GM12878 (cell line): ENCODE measurements around the gene ATXN1. TPM values are rescaled to one million over a fixed set of nuclear protein-coding genes. Genes with fewer than 3 reads are reported as not detected.

Experiments
- ATAC-seq: fragments of 200-7000 bp; cut with Tn5 transposase; 3 replicates; pipeline ENCODE4 v1.9.1; 2020; ENCODE audit warnings: mild to moderate bottlenecking, moderate library complexity
- BruUV-seq: library from RNA; stranded (reverse); fragments of 400-500 nt; replicated peaks from 2 replicates; lab custom pipeline; 2021; lab: Mats Ljungman, UMichigan
- CTCF ChIA-PET: fragments of 300-600 bp; sonication (Branson Sonifier 250); formaldehyde crosslinking; extraction: SDS; loops from one replicate; lab custom pipeline; 2021; ENCODE audit warnings: inconsistent platforms; lab: Yijun Ruan, JAX
- POLR2A ChIA-PET: fragments of 350-600 bp; formaldehyde crosslinking; extraction: SDS; loops from one replicate; lab custom pipeline; 2021; ENCODE audit warnings: inconsistent platforms; lab: Charles Lee
- RAD21 ChIA-PET: fragments of 300-600 bp; sonication (Branson Sonifier 250); formaldehyde crosslinking; loops from one replicate; lab custom pipeline; 2023; ENCODE audit warnings: antibody characterized with exemption; ENCODE audit not compliant: unreplicated experiment; lab: Charles Lee
- SMC1A ChIA-PET: fragments of 300-600 bp; sonication (Branson Sonifier 250); formaldehyde crosslinking; loops from one replicate; lab custom pipeline; 2023; ENCODE audit not compliant: unreplicated experiment, uncharacterized antibody; lab: Charles Lee
- DNase-seq: peaks from one replicate; pipeline ENCODE4 v3.0.0-alpha.2; 2011; ENCODE audit warnings: low read depth, low spot score
- FAIRE-seq: peaks from 3 replicates; lab custom pipeline; 2011; peaks lifted over from hg19 to GRCh38; lab: Jason Lieb, UNC
- H2AFZ ChIP-seq: 2 replicates; pipeline ENCODE4 v1.6.0; 2011; ENCODE audit warnings: low read depth, low read length, control low read depth; ENCODE audit not compliant: control insufficient read depth
- H3K27ac ChIP-seq: 2 replicates; pipeline ENCODE4 v1.5.1; 2011; ENCODE audit warnings: control low read depth; ENCODE audit not compliant: control insufficient read depth, insufficient read depth
- H3K27me3 ChIP-seq, 2 experiments: replicated peaks in 1 of 2; 2 replicates each; pipeline versions ENCODE4 v1.6.0 to v1.6.1; 2011; ENCODE audit warnings: low read length in 1 of 2; ENCODE audit not compliant: control insufficient read depth in 2 of 2, insufficient read depth in 2 of 2
- H3K36me3 ChIP-seq, 2 experiments: 2 replicates each; pipeline ENCODE4 v1.5.1; 2011; ENCODE audit warnings: low read length in 1 of 2; ENCODE audit not compliant: control insufficient read depth in 2 of 2, insufficient read depth in 2 of 2
- H3K4me1 ChIP-seq: 2 replicates; pipeline ENCODE4 v1.6.1; 2011; ENCODE audit warnings: mild to moderate bottlenecking, low read length, moderate library complexity, mixed read lengths; ENCODE audit not compliant: control insufficient read depth, insufficient read depth
- H3K4me2 ChIP-seq: 2 replicates; pipeline ENCODE4 v1.6.0; 2011; ENCODE audit warnings: control low read depth; ENCODE audit not compliant: control insufficient read depth, insufficient read depth
- H3K4me3 ChIP-seq: fragments of 200-600 bp; sonication (generic); 2 replicates; pipeline ENCODE4 v1.5.1; 2016
- H3K79me2 ChIP-seq: 2 replicates; pipeline ENCODE4 v1.6.0; 2011; ENCODE audit warnings: low read length; ENCODE audit not compliant: control insufficient read depth, insufficient read depth
- H3K9ac ChIP-seq: 2 replicates; pipeline ENCODE4 v1.8.0; 2011; ENCODE audit warnings: low read length, control low read depth, mixed read lengths; ENCODE audit not compliant: control insufficient read depth, insufficient read depth
- H3K9me3 ChIP-seq: replicated peaks from 3 replicates; pipeline ENCODE4 v1.5.1; 2011; ENCODE audit warnings: mild to moderate bottlenecking, low read length; ENCODE audit not compliant: control insufficient read depth, insufficient read depth
- H4K20me1 ChIP-seq: 2 replicates; pipeline ENCODE4 v1.6.0; 2011; ENCODE audit not compliant: control insufficient read depth, insufficient read depth
- BMI1 ChIP-seq: fragments of 450-650 bp; IDR thresholded peaks from 2 replicates; pipeline ENCODE4 v1.6.1; 2016; ENCODE audit warnings: mild to moderate bottlenecking, moderate library complexity, borderline replicate concordance
- IKZF1 ChIP-seq: fragments of 450-650 bp; conservative IDR thresholded peaks from 2 replicates; pipeline ENCODE4 v1.6.1; 2017; ENCODE audit warnings: antibody characterized with exemption, mild to moderate bottlenecking
- IRF5 ChIP-seq: fragments of 450-650 bp; IDR thresholded peaks from 2 replicates; pipeline ENCODE4 v1.6.1; 2017; ENCODE audit warnings: borderline replicate concordance
- MLLT1 ChIP-seq: fragments of 450-650 bp; IDR thresholded peaks from 2 replicates; pipeline ENCODE4 v1.6.1; 2016; ENCODE audit warnings: mild to moderate bottlenecking
- NR2C1 ChIP-seq: fragments of 450-650 bp; IDR thresholded peaks from 2 replicates; pipeline ENCODE4 v1.6.1; 2017; ENCODE audit warnings: antibody characterized with exemption, mild to moderate bottlenecking, moderate library complexity
- RELA ChIP-seq: fragments of 450-650 bp; IDR thresholded peaks from 2 replicates; pipeline ENCODE4 v1.8.0; 2014; ENCODE audit warnings: borderline replicate concordance; ENCODE audit not compliant: partially characterized antibody
- RFX5 ChIP-seq: IDR thresholded peaks from 2 replicates; pipeline ENCODE4 v1.6.1; 2011; ENCODE audit warnings: low read depth, low read length, improper control_type of control experiment
- SIN3A ChIP-seq: IDR thresholded peaks from 2 replicates; pipeline ENCODE4 v1.6.1; 2012; ENCODE audit warnings: low read depth, low read length, improper control_type of control experiment
- SREBF2 ChIP-seq: IDR thresholded peaks from 2 replicates; pipeline ENCODE4 v1.6.1; 2012; ENCODE audit warnings: mild to moderate bottlenecking, low read length
- STAT1 ChIP-seq: fragments of 450-650 bp; conservative IDR thresholded peaks from 2 replicates; pipeline ENCODE4 v1.6.1; 2014; ENCODE audit warnings: antibody characterized with exemption, mild to moderate bottlenecking
- TAF1 ChIP-seq: IDR thresholded peaks from 2 replicates; pipeline ENCODE4 v1.6.1; 2011; ENCODE audit warnings: mild to moderate bottlenecking, low read depth, low read length, borderline replicate concordance
- TCF7 ChIP-seq: IDR thresholded peaks from 2 replicates; pipeline ENCODE4 v1.6.1; 2014; ENCODE audit warnings: antibody characterized with exemption, borderline replicate concordance
- YBX1 ChIP-seq: fragments of 450-650 bp; IDR thresholded peaks from 2 replicates; pipeline ENCODE4 v1.6.1; 2016; ENCODE audit warnings: antibody characterized with exemption
- YY1 ChIP-seq: IDR thresholded peaks from 2 replicates; pipeline ENCODE4 v1.6.1; 2011; ENCODE audit warnings: low read depth, mild to moderate bottlenecking, low read length
- WGBS: methylation state at CpG from one replicate; pipeline ENCODE4 v1.1.6; 2016; ENCODE audit warnings: low lambda C conversion rate; ENCODE audit not compliant: insufficient replicate concordance, insufficient coverage; ENCODE audit errors: missing lambda C conversion rate; 5-methylcytosine and 5-hydroxymethylcytosine counted together
- in situ Hi-C: fragments of 300-500 bp; cut with MboI; formaldehyde crosslinking; loops from 9 replicates; pipeline ENCODE4 v1.14.3; 2018; ENCODE audit warnings: mixed read lengths
- intact Hi-C: fragments of 100-400 bp; cut with micrococcal nuclease; formaldehyde crosslinking; loops from one replicate; pipeline ENCODE4 v1.14.2; 2022; ENCODE audit not compliant: unreplicated experiment
- polyA plus RNA-seq, 11 experiments: library from polyadenylated mRNA; depleted of rRNA in 4 of 11; unstranded in 6 of 11; stranded (reverse) in 5 of 11; fragments of >200 nt; fragmentation: Nextera tagmentation in 4 of 11; fragmentation: Illumina TruSeq in 1 of 11; extraction: Ambion mirVana in 4 of 11; extraction: Trizol in 1 of 11; gene quantifications; 1 replicate in 1 of 11; 2 replicates in 10 of 11; pipeline versions ENCODE4 v1.2.1 to v1.2.3, GENCODE V29; 2011 to 2016; ENCODE audit warnings: inconsistent platforms in 2 of 11, missing spikeins in 2 of 11, low read depth in 1 of 11
- total RNA-seq, 4 experiments: library from RNA; depleted of rRNA in 3 of 4; stranded (reverse); fragments of >200 nt in 3 of 4; fragmentation: Illumina TruSeq in 1 of 4; extraction: Trizol in 1 of 4; gene quantifications; 2 replicates each; pipeline versions ENCODE4 v1.2.1 to v1.2.3, GENCODE V29; 2013 to 2021
- TF ChIP-seq, protein P1 (sequence below): fragments of 450-650 bp; formaldehyde crosslinking; IDR thresholded peaks from 2 replicates; pipeline ENCODE4 v1.4.0; 2020; ENCODE audit warnings: mild to moderate bottlenecking, moderate library complexity

Gene ATXN1
- total and polyA plus RNA-seq, 10 of the 15 experiments (the other 5 are each of a cell fraction or from before 2014, with no cell fraction given) = 12.2 to 51.2 (median 20.5) TPM

DNA sequence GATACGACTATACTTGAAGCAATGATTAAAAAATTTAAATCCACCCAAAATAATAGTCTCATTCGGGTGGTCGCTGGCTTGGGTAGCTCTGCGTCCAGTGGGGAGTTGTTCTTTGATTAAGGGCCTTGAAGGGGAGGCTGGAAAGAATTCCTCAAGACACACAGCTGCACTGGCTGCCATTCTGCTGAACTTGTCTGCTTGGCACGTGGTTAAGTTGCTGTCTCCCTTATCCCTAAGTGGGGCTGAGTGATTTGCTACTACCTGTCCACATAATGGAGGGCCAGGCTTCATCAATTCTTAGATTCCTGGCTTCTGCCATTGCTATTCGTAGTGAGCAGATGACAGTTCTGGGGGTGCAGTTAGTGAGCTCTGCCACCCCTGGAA lies 424.4 kb downstream of the ATXN1 start:
- CTCF ChIA-PET = interaction anchor here (1.1 to 2.1 kb wide), 6 partner anchors 20 to 426 kb away, joined by 3 to 9 read pairs (median 4); no protein-coding TSS in a partner anchor
- H3K4me1 ChIP-seq = peaks cover 6% of the 10 kb centered on the region
- RAD21 ChIA-PET = interaction anchor here (1.1 to 1.6 kb wide), 4 partner anchors 175 to 628 kb away, joined by 3 to 4 read pairs (median 4); no protein-coding TSS in a partner anchor
- H4K20me1 ChIP-seq = no peaks in the 10 kb centered on the region
- H3K9me3 ChIP-seq = no peaks in the 10 kb centered on the region
- H2AFZ ChIP-seq = no peak overlapping the region
- no peak for TF ChIP-seq IRF5
- TF ChIP-seq, protein P1, sequence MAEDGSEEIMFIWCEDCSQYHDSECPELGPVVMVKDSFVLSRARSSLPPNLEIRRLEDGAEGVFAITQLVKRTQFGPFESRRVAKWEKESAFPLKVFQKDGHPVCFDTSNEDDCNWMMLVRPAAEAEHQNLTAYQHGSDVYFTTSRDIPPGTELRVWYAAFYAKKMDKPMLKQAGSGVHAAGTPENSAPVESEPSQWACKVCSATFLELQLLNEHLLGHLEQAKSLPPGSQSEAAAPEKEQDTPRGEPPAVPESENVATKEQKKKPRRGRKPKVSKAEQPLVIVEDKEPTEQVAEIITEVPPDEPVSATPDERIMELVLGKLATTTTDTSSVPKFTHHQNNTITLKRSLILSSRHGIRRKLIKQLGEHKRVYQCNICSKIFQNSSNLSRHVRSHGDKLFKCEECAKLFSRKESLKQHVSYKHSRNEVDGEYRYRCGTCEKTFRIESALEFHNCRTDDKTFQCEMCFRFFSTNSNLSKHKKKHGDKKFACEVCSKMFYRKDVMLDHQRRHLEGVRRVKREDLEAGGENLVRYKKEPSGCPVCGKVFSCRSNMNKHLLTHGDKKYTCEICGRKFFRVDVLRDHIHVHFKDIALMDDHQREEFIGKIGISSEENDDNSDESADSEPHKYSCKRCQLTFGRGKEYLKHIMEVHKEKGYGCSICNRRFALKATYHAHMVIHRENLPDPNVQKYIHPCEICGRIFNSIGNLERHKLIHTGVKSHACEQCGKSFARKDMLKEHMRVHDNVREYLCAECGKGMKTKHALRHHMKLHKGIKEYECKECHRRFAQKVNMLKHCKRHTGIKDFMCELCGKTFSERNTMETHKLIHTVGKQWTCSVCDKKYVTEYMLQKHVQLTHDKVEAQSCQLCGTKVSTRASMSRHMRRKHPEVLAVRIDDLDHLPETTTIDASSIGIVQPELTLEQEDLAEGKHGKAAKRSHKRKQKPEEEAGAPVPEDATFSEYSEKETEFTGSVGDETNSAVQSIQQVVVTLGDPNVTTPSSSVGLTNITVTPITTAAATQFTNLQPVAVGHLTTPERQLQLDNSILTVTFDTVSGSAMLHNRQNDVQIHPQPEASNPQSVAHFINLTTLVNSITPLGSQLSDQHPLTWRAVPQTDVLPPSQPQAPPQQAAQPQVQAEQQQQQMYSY (CRISPR knock-in tag) = no peak
- TF ChIP-seq SREBF2 = no peak
- no peak for TF ChIP-seq TAF1
- no peak for TF ChIP-seq SIN3A
- no peak for TF ChIP-seq BMI1
- no peak for TF ChIP-seq TCF7
- TF ChIP-seq MLLT1 = no peak
- no peak for TF ChIP-seq YY1
- no peak for TF ChIP-seq RELA
- TF ChIP-seq RFX5 = no peak
- no peak for TF ChIP-seq STAT1
- TF ChIP-seq YBX1 = no peak
- TF ChIP-seq NR2C1 = no peak
- TF ChIP-seq IKZF1 = no peak
- no peak overlapping the region for H3K9ac ChIP-seq
- no peaks in the 10 kb centered on the region for H3K79me2 ChIP-seq
- in situ Hi-C loops (loop anchor here (5.0 to 10.0 kb wide), 2 partner anchors 178 to 430 kb away; no protein-coding TSS in a partner anchor), intact Hi-C loops (no loop called here)
- DNase-seq = no peak
- BruUV-seq = no TSS peak
- FAIRE-seq = no peak
- no peak overlapping the region for H3K4me2 ChIP-seq
- POLR2A ChIA-PET = no interaction called here
- SMC1A ChIA-PET = interaction anchor here (0.9 to 1.5 kb wide), 5 partner anchors 13 to 426 kb away, joined by 3 to 6 read pairs (median 3); no protein-coding TSS in a partner anchor
- no peak overlapping the region for H3K27ac ChIP-seq
- H3K27me3 ChIP-seq = no peaks in the 10 kb centered on the region
- 70% methylated on average over 6 of the region's 6 CpGs for WGBS
- H3K36me3 ChIP-seq = peaks cover 4 to 17% of the 10 kb centered on the region in 2 experiments
- H3K4me3 ChIP-seq = no peak overlapping the region
- no peak for ATAC-seq
